ENCODE results near the gene EBF3. TPM values are rescaled to one million over a fixed set of nuclear protein-coding genes. Genes with fewer than 3 reads are reported as not detected.

The EBF3 gene
- total and polyA plus RNA-seq, 2 experiments from 2014 or later: 0.27 to 0.49 TPM

GRCh38 chr10:129857242-129857960, 106.7 kb downstream of the EBF3 start (continued):
- TF ChIP-seq ZNF462 (CRISPR knock-in tag; IDR thresholded peaks at IDR 0.05): no peak
- TF ChIP-seq NANOG (IDR thresholded peaks at IDR 0.05; ENCODE audit: borderline replicate concordance): no peak
- no peak for TF ChIP-seq CREB1 (CRISPR knock-in tag; IDR thresholded peaks at IDR 0.05; ENCODE audit: low read depth)
- no peak for TF ChIP-seq POLR2AphosphoS5 (IDR thresholded peaks at IDR 0.05; ENCODE audit: low read depth)

GRCh38 chr10:129855836-129856563, 108.1 kb downstream of the EBF3 start:
- no peaks in the 10 kb centered on the region for H3K36me3 ChIP-seq (ENCODE audit: insufficient read depth)
- no peak overlapping the region for H3K27ac ChIP-seq (ENCODE audit: low read depth)
- no peaks in the 10 kb centered on the region for H3F3A ChIP-seq (replicated peaks; ENCODE audit: low read depth)
- H4K20me1 ChIP-seq (replicated peaks; ENCODE audit: insufficient read depth): no peaks in the 10 kb centered on the region
- Mint-ChIP-seq H3K9me3 (peaks cover 4% of the 10 kb centered on the region; the same call in 2 of the 3 replicates), H3K4me1 (peaks cover 9% of the 10 kb centered on the region), H3K27ac (no peak overlapping the region), H3K4me3 (no peak overlapping the region), H3K36me3 (ENCODE audit: low read depth) (peaks cover 3% of the 10 kb centered on the region; the same call in 1 of the 3 replicates), H3K27me3 (ENCODE audit: insufficient read depth, low read depth, poor library complexity) (peaks cover 6% of the 10 kb centered on the region)
- no peaks in the 10 kb centered on the region for H3K9me2 ChIP-seq (ENCODE audit: insufficient read depth)
- no peaks in the 10 kb centered on the region for H3K79me2 ChIP-seq (replicated peaks; ENCODE audit: insufficient read depth)
- DNase-seq (ENCODE audit: low spot score) (no peak), ATAC-seq (no peak)
- no peak overlapping the region for H3K4me2 ChIP-seq
- H3K4me3 ChIP-seq: no peak overlapping the region
- no peak overlapping the region for H2AFZ ChIP-seq
- no peaks in the 10 kb centered on the region for H3K4me1 ChIP-seq (ENCODE audit: insufficient read depth)
- H3K27me3 ChIP-seq (ENCODE audit: insufficient read depth): no peaks in the 10 kb centered on the region
- TF ChIP-seq STAT1 (IDR thresholded peaks at IDR 0.05; ENCODE audit: unreplicated experiment) (no peak), ZNF114 (CRISPR knock-in tag; IDR thresholded peaks at IDR 0.05) (no peak), EZH2 (IDR thresholded peaks at IDR 0.05; ENCODE audit: low read depth, unreplicated experiment) (no peak), JUNB (IDR thresholded peaks at IDR 0.05; ENCODE audit: unreplicated experiment) (no peak), POLR2AphosphoS5 (IDR thresholded peaks at IDR 0.05; ENCODE audit: low read depth) (no peak), ZNF331 (CRISPR knock-in tag; IDR thresholded peaks at IDR 0.05; ENCODE audit: low read depth) (no peak), CREB1 (CRISPR knock-in tag; IDR thresholded peaks at IDR 0.05; ENCODE audit: low read depth) (no peak), ETS1 (IDR thresholded peaks at IDR 0.05) (no peak), EZH2phosphoT487 (IDR thresholded peaks at IDR 0.05; ENCODE audit: unreplicated experiment) (no peak), REST (IDR thresholded peaks at IDR 0.05; ENCODE audit: unreplicated experiment) (no peak)
